GM20431 (cell line): ENCODE results near the gene DOCK9.
"Not testable (repeated sequence)": the region's sequence is repeated elsewhere in the genome, so short reads cannot be mapped to it uniquely, and the experiment has no call there.

Experiments used
- in situ Hi-C: fragments of 300-500 bp; cut with MseI, MboI; formaldehyde crosslinking; loops from one replicate; pipeline ENCODE4 v1.15.0; 2020; ENCODE audit warnings: low sequenced_read_pairs; ENCODE audit not compliant: unreplicated experiment

The DOCK9 gene

GRCh38 chr13:98923641-98924397, 54.0 kb downstream of the DOCK9 start:
- in situ Hi-C loops = no loop called here

GRCh38 chr13:98922306-98922705, 55.6 kb downstream of the DOCK9 start:
- in situ Hi-C loops = no loop called here

- in situ Hi-C loops = no loop called here
These were observed 56.1 kb downstream of the DOCK9 start for GRCh38 chr13:98921786-98922185.

- in situ Hi-C loops = no loop called here
These were observed 56.8 kb downstream of the DOCK9 start for GRCh38 chr13:98921015-98921580.

- in situ Hi-C loops = no loop called here
These were observed 58.3 kb downstream of the DOCK9 start for GRCh38 chr13:98919566-98919965.

- in situ Hi-C loops = no loop called here
These were observed 59.1 kb downstream of the DOCK9 start for GRCh38 chr13:98918771-98919170.

GRCh38 chr13:98917116-98917515, 60.7 kb downstream of the DOCK9 start:
- in situ Hi-C loops = no loop called here

- in situ Hi-C loops = no loop called here
These were observed 61.5 kb downstream of the DOCK9 start for GRCh38 chr13:98916403-98916802.

GRCh38 chr13:98915981-98916380, 61.9 kb downstream of the DOCK9 start:
- in situ Hi-C loops = no loop called here

- in situ Hi-C loops = no loop called here
These were observed 62.3 kb downstream of the DOCK9 start for GRCh38 chr13:98915563-98915962.

- in situ Hi-C loops = no loop called here
These were observed 64.1 kb downstream of the DOCK9 start for GRCh38 chr13:98913741-98914140.

- in situ Hi-C loops = no loop called here
These were observed 65.0 kb downstream of the DOCK9 start for GRCh38 chr13:98912846-98913245.

- in situ Hi-C loops = no loop called here
These were observed 67.3 kb downstream of the DOCK9 start for GRCh38 chr13:98910501-98910951.

- in situ Hi-C loops = no loop called here
These were observed 68.8 kb downstream of the DOCK9 start for GRCh38 chr13:98909016-98909415.

GRCh38 chr13:98906746-98907502, 70.9 kb downstream of the DOCK9 start:
- in situ Hi-C loops = no loop called here

- in situ Hi-C loops = no loop called here
These were observed 72.7 kb downstream of the DOCK9 start for GRCh38 chr13:98905199-98905598.

- in situ Hi-C loops = no loop called here
These were observed 77.4 kb downstream of the DOCK9 start for GRCh38 chr13:98900442-98900841.

- in situ Hi-C loops = no loop called here
These were observed 80.2 kb downstream of the DOCK9 start for GRCh38 chr13:98897706-98898105.

GRCh38 chr13:98896868-98897144, 81.1 kb downstream of the DOCK9 start:
- in situ Hi-C loops = no loop called here

GRCh38 chr13:98896083-98896867, 81.6 kb downstream of the DOCK9 start:
- in situ Hi-C loops = no loop called here

GRCh38 chr13:98894814-98895213, 83.0 kb downstream of the DOCK9 start:
- in situ Hi-C loops = not testable (repeated sequence)
